ENCODE measurements around the gene TXNIP. TPM values are rescaled to one million over a fixed set of nuclear protein-coding genes. Genes with fewer than 3 reads are reported as not detected.
A peak's percentile ranks its signal among the peaks of the same experiment; 100 is the strongest.

Gene TXNIP
- total and polyA plus RNA-seq, 2 of the 4 experiments (the other 2 are of a cell fraction), result 36.4 to 77.2 TPM

DNA sequence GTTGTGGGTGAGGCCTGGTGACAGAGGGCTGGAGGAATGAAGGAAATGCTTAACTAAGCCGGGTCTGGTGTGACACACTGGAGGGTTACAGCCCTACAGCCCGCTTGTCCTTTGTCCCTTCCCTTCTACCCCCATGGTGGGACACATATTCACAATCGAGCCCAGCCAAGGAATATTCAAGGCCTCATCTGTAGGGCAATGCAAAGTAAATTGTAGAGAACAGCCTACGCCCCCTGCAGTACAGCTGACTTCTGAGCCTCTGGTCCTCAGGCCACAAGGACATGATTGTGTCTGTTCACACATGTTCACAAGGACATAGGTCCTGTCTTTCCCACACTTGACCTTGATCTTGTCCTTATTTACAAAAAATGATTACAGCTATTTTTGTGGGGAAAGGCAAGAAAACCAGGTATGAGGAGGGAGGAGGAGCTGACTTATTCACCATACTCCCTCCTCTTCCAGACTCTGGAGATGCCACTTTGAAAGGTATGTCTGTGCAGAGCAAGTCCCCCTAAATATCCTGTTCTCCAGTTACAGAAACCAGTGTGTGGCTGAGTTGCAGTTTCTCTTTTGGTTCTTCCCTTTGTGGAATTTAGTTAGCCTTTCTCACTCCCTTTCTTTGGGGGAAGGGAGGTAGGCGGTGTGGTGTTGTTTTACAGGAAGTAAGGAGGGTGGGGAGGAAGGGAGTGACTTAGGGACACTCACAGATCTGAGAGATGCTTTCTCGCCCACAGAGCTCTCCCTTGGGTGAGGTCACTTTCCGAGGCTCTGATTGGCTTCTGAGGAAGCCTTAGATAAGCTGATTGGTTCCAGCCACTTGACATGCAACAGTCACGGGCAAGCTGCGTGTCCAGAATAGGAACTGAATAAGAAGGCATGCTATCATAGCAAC is 17.3 kb downstream of the TXNIP start (continued):
- TF ChIP-seq ELK1 (IDR thresholded peaks at IDR 0.05; ENCODE audit: borderline replicate concordance, low read depth, low read length), result no peak
- peak; percentile 96 for TF ChIP-seq MAZ (IDR thresholded peaks at IDR 0.05; ENCODE audit: borderline replicate concordance, low read depth, low read length)

DNA sequence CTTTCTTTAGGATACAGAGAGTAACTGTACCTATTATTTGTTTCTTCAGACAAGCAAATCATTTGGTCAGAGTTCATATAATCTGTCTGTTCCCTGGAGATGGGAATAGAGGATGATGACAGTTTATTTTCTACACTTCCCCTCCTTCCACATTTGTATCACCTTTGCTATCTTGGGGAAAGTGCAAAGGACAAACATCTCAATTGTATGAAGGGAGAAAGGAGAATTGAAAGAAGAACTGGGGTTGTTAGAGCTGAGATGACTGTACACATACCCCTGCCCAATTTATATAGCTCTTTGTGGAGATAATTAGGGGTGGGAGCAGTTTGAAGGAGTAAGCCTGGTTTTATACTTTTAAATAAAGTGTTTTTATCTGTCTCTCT is 17.9 kb downstream of the TXNIP start:
- no TSS peak for BruUV-seq (replicated peaks)
- Histone ChIP-seq H3K27me3 (ENCODE audit: control insufficient read depth, insufficient read depth, low read length) (no peaks in the 10 kb centered on the region), H3K36me3 (ENCODE audit: control insufficient read depth, insufficient read depth, low read length) (no peaks in the 10 kb centered on the region), H2AK9ac (replicated peaks; ENCODE audit: low read depth, low read length, poor library complexity) (peak overlapping the region; percentile 99), H2AFZ (replicated peaks; ENCODE audit: low read length, poor library complexity) (peak overlapping the region; percentile 85), H3K18ac (ENCODE audit: low read depth, low read length) (peak overlapping the region; percentile 92), H3K4me2 (ENCODE audit: low read depth, low read length) (peak overlapping the region; percentile 79; the same call in 1 of the 2 replicates), H2BK15ac (ENCODE audit: low read depth, low read length) (peak overlapping the region; percentile 97), H3K56ac (ENCODE audit: extremely low read depth, insufficient read depth, low read length) (peak overlapping the region; percentile 99), H4K91ac (ENCODE audit: insufficient read depth, low read depth, low read length) (peak overlapping the region; percentile 100), H2BK20ac (ENCODE audit: low read depth, low read length) (peak overlapping the region; percentile 93), H3K14ac (replicated peaks; ENCODE audit: low read depth, low read length) (peak overlapping the region; percentile 100), H3K79me1 (ENCODE audit: low read depth in 1 of 2, low read length in 2 of 2) (peaks cover 0 to 12% of the 10 kb centered on the region in 2 experiments; a peak in 3 of 4 replicates), H2BK5ac (ENCODE audit: low read depth, low read length, poor library complexity, severe bottlenecking) (peak overlapping the region; percentile 99), H3K23ac (ENCODE audit: low read depth, low read length) (peak overlapping the region; percentile 100), H3K9ac (ENCODE audit: low read depth, low read length) (peak overlapping the region; percentile 86), H4K5ac (ENCODE audit: low read depth, low read length) (peak overlapping the region; percentile 93), H2BK120ac (ENCODE audit: low read depth, low read length) (peak overlapping the region; percentile 98), H3K9me1 (ENCODE audit: insufficient read depth, low read length) (peaks cover 10% of the 10 kb centered on the region), H4K20me1 (ENCODE audit: insufficient read depth, low read length) (no peaks in the 10 kb centered on the region), H3K27ac (ENCODE audit: insufficient read depth, low read length) (peak overlapping the region; percentile 87), H4K8ac (ENCODE audit: low read depth in 2 of 2, low read length in 2 of 2) (peak overlapping the region; percentile 88 to 100), H3K4me1 (ENCODE audit: control insufficient read depth, insufficient read depth, low read length) (peaks cover 16% of the 10 kb centered on the region), H2AK5ac (ENCODE audit: low read depth, low read length) (peak overlapping the region; percentile 99), H3K4ac (ENCODE audit: low read depth, low read length) (peak overlapping the region; percentile 100), H3K4me3 (ENCODE audit: insufficient read depth, low read depth, low read length) (no peak overlapping the region), H3K9me3 (ENCODE audit: control insufficient read depth, insufficient read depth, low read length) (no peaks in the 10 kb centered on the region)
- CTCF ChIA-PET, result interaction anchor here (0.9 to 3.4 kb wide), 4 partner anchors 15 to 30 kb away, joined by 4 to 29 read pairs (median 14); partner anchors contain the start of genes ANKRD34A, POLR3GL and TXNIP
- intact Hi-C loops (cut with micrococcal nuclease), result no loop called here
- TF ChIP-seq SMC3 (IDR thresholded peaks at IDR 0.05; ENCODE audit: low read depth, low read length), result no peak
- no peak for TF ChIP-seq MXI1 (IDR thresholded peaks at IDR 0.05; ENCODE audit: borderline replicate concordance, low read depth, low read length)
- no peak for TF ChIP-seq RAD21 (IDR thresholded peaks at IDR 0.05; ENCODE audit: low read length)
- TF ChIP-seq POLR2A (IDR thresholded peaks at IDR 0.05; ENCODE audit: low read depth, low read length), result no peak
- no peak for TF ChIP-seq CTCF (conservative IDR thresholded peaks at IDR 0.05; ENCODE audit: low read depth, low read length)
- no peak for TF ChIP-seq ELK1 (IDR thresholded peaks at IDR 0.05; ENCODE audit: borderline replicate concordance, low read depth, low read length)
- no peak for TF ChIP-seq CEBPB (IDR thresholded peaks at IDR 0.05; ENCODE audit: low read depth, low read length)
- no peak for ATAC-seq (ENCODE audit: low read depth)
- dilution Hi-C loops (cut with HindIII; ENCODE audit: low sequenced_read_pairs, unreplicated experiment), result no loop called here
- in situ Hi-C loops (cut with MboI; ENCODE audit: low sequenced_read_pairs), result no loop called here
- no peak for DNase-seq
- POLR2A ChIA-PET (ENCODE audit: unreplicated experiment), result interaction anchor here (1.0 to 2.4 kb wide), 4 partner anchors 11 to 29 kb away, joined by 3 to 11 read pairs (median 4); no protein-coding TSS in a partner anchor
